K562 (cell line): ENCODE measurements around the gene ZNF467. TPM values are rescaled to one million over a fixed set of nuclear protein-coding genes. Genes with fewer than 3 reads are reported as not detected.

ENCODE experiments used
- ATF7 ChIP-seq: fragments of 450-650 bp; IDR thresholded peaks from 2 replicates; pipeline ENCODE4 v1.7.1; 2014; ENCODE audit warnings: mild to moderate bottlenecking, moderate library complexity
- BHLHE40 ChIP-seq: IDR thresholded peaks from 2 replicates; pipeline ENCODE4 v1.6.1; 2011; ENCODE audit warnings: low read length, improper control_type of control experiment
- DNMT1 ChIP-seq: fragments of 450-650 bp; IDR thresholded peaks from 2 replicates; pipeline ENCODE4 v1.6.1; 2016; ENCODE audit warnings: antibody characterized with exemption, mild to moderate bottlenecking
- E2F6 ChIP-seq, 2 experiments: IDR thresholded peaks; 2 replicates each; pipeline ENCODE4 v1.6.1; 2011; ENCODE audit warnings: borderline replicate concordance in 1 of 2, control low read depth in 1 of 2, low read depth in 1 of 2, low read length in 1 of 2, mild to moderate bottlenecking in 1 of 2, mixed read lengths in 1 of 2, moderate library complexity in 1 of 2; ENCODE audit not compliant: insufficient read depth in 1 of 2, insufficient read length in 1 of 2, poor library complexity in 1 of 2, severe bottlenecking in 1 of 2; ENCODE audit errors: extremely low read depth in 1 of 2
- GATAD2B ChIP-seq: fragments of 450-650 bp; IDR thresholded peaks from 2 replicates; pipeline ENCODE4 v1.6.1; 2017; ENCODE audit warnings: mild to moderate bottlenecking, borderline replicate concordance
- MTA3 ChIP-seq: fragments of 450-650 bp; formaldehyde crosslinking; IDR thresholded peaks from 2 replicates; pipeline ENCODE4 v1.6.1; 2017; ENCODE audit warnings: mild to moderate bottlenecking, borderline replicate concordance
- MXI1 ChIP-seq: IDR thresholded peaks from 2 replicates; pipeline ENCODE4 v1.6.1; 2011; ENCODE audit warnings: low read depth, mild to moderate bottlenecking, improper control_type of control experiment, low read length
- NRF1 ChIP-seq, 2 experiments: fragments of 450-650 bp; IDR thresholded peaks in 1 of 2; conservative IDR thresholded peaks in 1 of 2; 2 replicates each; pipeline ENCODE4 v1.6.1; 2014; ENCODE audit warnings: mild to moderate bottlenecking in 2 of 2
- SIN3B ChIP-seq: fragments of 450-650 bp; IDR thresholded peaks from 2 replicates; pipeline ENCODE4 v1.6.1; 2017; ENCODE audit warnings: low read depth, mild to moderate bottlenecking, moderate library complexity
- THRA ChIP-seq: fragments of 450-650 bp; IDR thresholded peaks from 2 replicates; pipeline ENCODE4 v1.6.1; 2017; ENCODE audit warnings: mild to moderate bottlenecking, moderate library complexity
- UBTF ChIP-seq, 2 experiments: IDR thresholded peaks; 2 replicates each; pipeline ENCODE4 v1.6.1; 2012; ENCODE audit warnings: improper control_type of control experiment in 2 of 2, low read depth in 2 of 2, low read length in 2 of 2, borderline replicate concordance in 1 of 2
- VEZF1 ChIP-seq: fragments of 200-800 bp; sonication (Bioruptor generic); IDR thresholded peaks from 2 replicates; pipeline ENCODE4 v1.6.1; 2017; ENCODE audit warnings: missing genetic modification characterization, missing compliant biosample characterization
- XRCC5 ChIP-seq: fragments of 200-400 bp; formaldehyde crosslinking; IDR thresholded peaks from 2 replicates; pipeline ENCODE4 v1.6.1; 2017; ENCODE audit warnings: low read depth, mild to moderate bottlenecking, low read length
- ZBTB11 ChIP-seq, 3 experiments: fragments of 200-800 bp in 1 of 3; fragments of 250-450 bp in 1 of 3; fragments of 450-650 bp in 1 of 3; sonication (Bioruptor Pico) in 1 of 3; sonication (Bioruptor generic) in 1 of 3; formaldehyde crosslinking in 1 of 3; IDR thresholded peaks; 2 replicates each; pipeline versions ENCODE4 v1.6.1 to v1.8.0; 2016 to 2022; ENCODE audit warnings: mild to moderate bottlenecking in 2 of 3, missing genetic modification characterization in 2 of 3, missing compliant biosample characterization in 1 of 3, moderate library complexity in 1 of 3
- ZC3H4 ChIP-seq: sonication (generic); formaldehyde crosslinking; IDR thresholded peaks from 2 replicates; pipeline ENCODE4 v1.9.0; 2021; ENCODE audit warnings: missing genetic modification reagents, borderline replicate concordance
- ZNF551 ChIP-seq: fragments of 250-450 bp; sonication (Bioruptor Pico); IDR thresholded peaks from 2 replicates; pipeline ENCODE4 v1.5.0; 2021; ENCODE audit warnings: mild to moderate bottlenecking, moderate library complexity
- polyA plus RNA-seq, 8 experiments: library from polyadenylated mRNA; depleted of rRNA in 4 of 8; stranded (reverse) in 5 of 8; unstranded in 3 of 8; fragments of >200 nt; fragmentation: Nextera tagmentation in 2 of 8; fragmentation: Illumina TruSeq in 1 of 8; extraction: Ambion mirVana in 2 of 8; extraction: Trizol in 1 of 8; gene quantifications; 2 replicates each; pipeline versions ENCODE4 v1.2.1 to v1.2.3, GENCODE V29; 2011 to 2014; ENCODE audit warnings: inconsistent platforms in 1 of 8, missing spikeins in 1 of 8
- total RNA-seq, 7 experiments: library from RNA; depleted of rRNA in 6 of 7; stranded (reverse); fragments of >200 nt in 6 of 7; fragmentation: Illumina TruSeq in 2 of 7; extraction: Trizol in 2 of 7; gene quantifications; 2 replicates each; pipeline versions ENCODE4 v1.2.1 to v1.2.3, GENCODE V29; 2011 to 2021; ENCODE audit warnings: low replicate concordance in 1 of 7

The ZNF467 gene
- total and polyA plus RNA-seq, 9 of the 15 experiments (the other 6 are each of a cell fraction or from before 2014, with no cell fraction given): 0.32 to 14.2 (median 1.7) TPM

GRCh38 chr7:149714910-149715471, 58.4 kb downstream of the ZNF467 start (continued):
- TF ChIP-seq VEZF1 (CRISPR knock-in tag): peak; percentile 98
- TF ChIP-seq UBTF (IDR thresholded peaks at IDR 0.05; ENCODE audit: borderline replicate concordance in 1 of 2, low read depth in 2 of 2, low read length in 2 of 2): peak; percentile 45 to 66; a peak in 1 of 4 replicates
- peak; percentile 80; the same call in 1 of the 2 replicates for TF ChIP-seq ZC3H4
- peak in 1 of 2 experiments; percentile 81 for TF ChIP-seq E2F6 (IDR thresholded peaks at IDR 0.05; ENCODE audit: borderline replicate concordance in 1 of 2, extremely low read depth in 1 of 2, insufficient read depth in 1 of 2, insufficient read length in 1 of 2, low read depth in 1 of 2, low read length in 1 of 2, poor library complexity in 1 of 2, severe bottlenecking in 1 of 2)
- TF ChIP-seq SIN3B: peak; percentile 67; the same call in 1 of the 2 replicates
- TF ChIP-seq BHLHE40: peak; percentile 75
- no peak for TF ChIP-seq ZNF551 (CRISPR knock-in tag)
- peak; percentile 16; the same call in 1 of the 2 replicates for TF ChIP-seq ATF7
- TF ChIP-seq THRA: no peak
- 0 out of 2 replicates have a peak, but pooled peaks have one; percentile 60 for TF ChIP-seq GATAD2B
- TF ChIP-seq XRCC5: 0 out of 2 replicates have a peak, but pooled peaks have one; percentile 15
- no peak; the same call in 1 of the 2 replicates for TF ChIP-seq MTA3
- TF ChIP-seq MXI1: no peak
- TF ChIP-seq NRF1 (conservative IDR thresholded peaks at IDR 0.05 in 1 of 2, IDR thresholded peaks at IDR 0.05 in 1 of 2): peak; percentile 50 to 58; a peak in 3 of 4 replicates
- no peak for TF ChIP-seq DNMT1
- TF ChIP-seq ZBTB11 (CRISPR knock-in tag; IDR thresholded peaks at IDR 0.05): peak in 1 of 3 experiments; percentile 78; a peak in 1 of 6 replicates
